Neural crest cell (in vitro differentiated cells): ENCODE measurements around the gene ZG16. TPM values are rescaled to one million over a fixed set of nuclear protein-coding genes. Genes with fewer than 3 reads are reported as not detected.
"Not testable (repeated sequence)": the region's sequence is repeated elsewhere in the genome, so short reads cannot be mapped to it uniquely, and the experiment has no call there.

Source experiments
- DNase-seq: peaks from one replicate; pipeline ENCODE4 v3.0.0; 2021; ENCODE audit warnings: low read depth, mixed read lengths, low spot score
- H3K27ac Mint-ChIP-seq: one replicate; pipeline ENCODE4 v1.8.0; 2021; ENCODE audit warnings: mild to moderate bottlenecking, mixed read lengths; ENCODE audit not compliant: unreplicated experiment
- H3K27me3 Mint-ChIP-seq: 2 replicates; pipeline ENCODE4 v1.8.0; 2021; ENCODE audit warnings: low read depth, mild to moderate bottlenecking, mixed read lengths
- H3K36me3 Mint-ChIP-seq: 2 replicates; pipeline ENCODE4 v1.8.0; 2021; ENCODE audit warnings: low read depth, mild to moderate bottlenecking, mixed read lengths
- H3K4me1 Mint-ChIP-seq: 2 replicates; pipeline ENCODE4 v1.8.0; 2021; ENCODE audit warnings: mixed read lengths
- H3K4me3 Mint-ChIP-seq: one replicate; pipeline ENCODE4 v1.8.0; 2021; ENCODE audit warnings: mild to moderate bottlenecking, mixed read lengths
- H3K9me3 Mint-ChIP-seq: 2 replicates; pipeline ENCODE4 v1.8.0; 2021; ENCODE audit warnings: mixed read lengths
- CTCF ChIP-seq: fragments of 200-600 bp; sonication (generic); conservative IDR thresholded peaks from 2 replicates; pipeline ENCODE4 v1.5.0; 2021; ENCODE audit warnings: antibody characterized with exemption, mild to moderate bottlenecking
- total RNA-seq: library from RNA; stranded (reverse); gene quantifications from 2 replicates; pipeline ENCODE4 v1.2.1, GENCODE V29; 2021

The ZG16 gene
- total RNA-seq, 1 donor from 2014 or later = not detected

GRCh38 chr16:29775742-29776408 lies 2.2 kb upstream of the ZG16 start:
- Mint-ChIP-seq H3K36me3 (no peaks in the 10 kb centered on the region), H3K9me3 (no peaks in the 10 kb centered on the region), H3K27me3 (peaks cover 25% of the 10 kb centered on the region), H3K4me3 (no peak overlapping the region), H3K27ac (no peak overlapping the region), H3K4me1 (no peaks in the 10 kb centered on the region)
- no peak for DNase-seq
- no peak for TF ChIP-seq CTCF

- no peaks in the 10 kb centered on the region for H3K36me3 Mint-ChIP-seq
- H3K4me1 Mint-ChIP-seq = peaks cover 9% of the 10 kb centered on the region
- H3K9me3 Mint-ChIP-seq = no peaks in the 10 kb centered on the region
- TF ChIP-seq CTCF = no peak
- H3K27me3 Mint-ChIP-seq = peaks cover 30% of the 10 kb centered on the region
- no peak for DNase-seq
- no peak overlapping the region for H3K27ac Mint-ChIP-seq
- H3K4me3 Mint-ChIP-seq = no peak overlapping the region
Measured at GRCh38 chr16:29779474-29779873, 1.4 kb downstream of the ZG16 start.

GRCh38 chr16:29783094-29783953 lies 5.3 kb downstream of the ZG16 start:
- not testable (repeated sequence) for H3K9me3 Mint-ChIP-seq, H3K4me3 Mint-ChIP-seq, DNase-seq, H3K36me3 Mint-ChIP-seq, H3K27ac Mint-ChIP-seq
- H3K27me3 Mint-ChIP-seq = peaks cover 24% of the 10 kb centered on the region
- H3K4me1 Mint-ChIP-seq = peaks cover 19% of the 10 kb centered on the region

DNA sequence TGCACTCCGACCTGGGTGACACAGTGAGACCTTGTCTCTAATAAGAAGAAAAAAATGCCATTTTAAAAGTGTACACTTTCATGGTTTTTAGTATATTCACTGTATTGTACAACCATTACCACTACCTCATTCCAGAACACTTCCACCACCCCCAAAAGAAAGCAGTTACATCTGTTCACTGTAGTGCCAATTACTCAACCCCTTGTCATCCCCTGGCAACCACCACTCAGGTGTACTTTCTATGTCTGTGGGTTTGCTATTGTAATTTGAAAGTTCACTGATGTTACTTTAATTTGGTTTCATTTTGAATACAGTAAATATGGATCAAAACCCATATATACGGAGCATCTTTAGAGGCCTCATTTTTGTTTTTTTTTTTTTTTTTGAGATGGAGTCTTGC lies 6.1 kb downstream of the ZG16 start:
- H3K36me3 Mint-ChIP-seq = no peaks in the 10 kb centered on the region
- H3K27me3 Mint-ChIP-seq = peaks cover 16% of the 10 kb centered on the region
- H3K4me1 Mint-ChIP-seq = peaks cover 19% of the 10 kb centered on the region
- no peak for DNase-seq
- H3K9me3 Mint-ChIP-seq = no peaks in the 10 kb centered on the region
- no peak overlapping the region for H3K4me3 Mint-ChIP-seq
- no peak overlapping the region for H3K27ac Mint-ChIP-seq
- no peak for TF ChIP-seq CTCF

DNA sequence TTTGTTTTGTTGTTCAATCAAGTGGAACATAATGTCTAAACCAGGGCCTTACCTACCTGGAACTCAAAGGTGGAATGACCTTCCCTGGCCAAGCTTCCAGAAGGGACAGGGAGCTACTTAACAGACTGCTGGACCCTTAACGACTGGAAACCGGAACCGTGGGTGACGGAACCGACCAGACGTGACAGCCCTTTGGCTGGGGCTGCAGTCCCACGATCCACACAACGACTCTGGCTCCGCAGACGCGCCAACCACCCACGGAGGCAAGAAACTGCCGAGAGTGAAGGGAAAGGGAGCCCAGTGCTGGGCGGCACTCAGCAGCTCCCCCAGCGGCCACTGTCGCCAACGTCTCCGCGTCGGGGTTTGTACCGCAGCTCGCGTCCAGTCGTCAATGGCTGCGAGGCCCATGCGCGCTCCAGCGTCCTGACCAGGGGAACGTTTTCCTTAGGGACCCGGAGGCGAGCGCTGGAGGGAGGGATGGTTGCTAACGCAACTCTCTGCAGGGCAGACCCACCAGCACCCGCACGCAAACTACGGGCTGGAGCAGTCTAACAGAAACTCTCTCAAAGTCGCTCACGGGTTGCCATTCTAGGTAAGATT lies 6.9 kb downstream of the ZG16 start:
- peak overlapping the region; percentile 79 for H3K4me3 Mint-ChIP-seq
- H3K27ac Mint-ChIP-seq = peak overlapping the region; percentile 92
- peak; percentile 74 for TF ChIP-seq CTCF
- H3K4me1 Mint-ChIP-seq = peaks cover 22% of the 10 kb centered on the region
- H3K36me3 Mint-ChIP-seq = no peaks in the 10 kb centered on the region
- no peaks in the 10 kb centered on the region for H3K9me3 Mint-ChIP-seq
- H3K27me3 Mint-ChIP-seq = peaks cover 10% of the 10 kb centered on the region
- DNase-seq = peak; percentile 73

- H3K36me3 Mint-ChIP-seq, H3K9me3 Mint-ChIP-seq, H3K27me3 Mint-ChIP-seq, H3K27ac Mint-ChIP-seq, DNase-seq: not testable (repeated sequence)
- Mint-ChIP-seq H3K4me3 (peak overlapping the region; percentile 22), H3K4me1 (peaks cover 44% of the 10 kb centered on the region)
Measured at GRCh38 chr16:29787155-29787554, 9.1 kb downstream of the ZG16 start.
